Activated CD8-positive, alpha-beta memory T cell treated with anti-CD3 and anti-CD28 coated beads, Interleukin-2, amount 50 U/mL, for 1 hour (primary cell): ENCODE results near the gene PI4K2A.
"Not testable (repeated sequence)": the region's sequence is repeated elsewhere in the genome, so short reads cannot be mapped to it uniquely, and the experiment has no call there.

Source experiments
- DNase-seq: peaks from one replicate; pipeline ENCODE4 v3.0.0-alpha.2; 2020; ENCODE audit errors: extremely low read depth

The PI4K2A gene

GRCh38 chr10:97673736-97674525 is 33.5 kb downstream of the PI4K2A start:
- no peak for DNase-seq

GRCh38 chr10:97675222-97675621 is 34.8 kb downstream of the PI4K2A start:
- no peak for DNase-seq

GRCh38 chr10:97676770-97677581 is 36.5 kb downstream of the PI4K2A start:
- DNase-seq: no peak

- DNase-seq: no peak
These were observed 39.1 kb downstream of the PI4K2A start for GRCh38 chr10:97679594-97679993.

- no peak for DNase-seq
These were observed 41.6 kb downstream of the PI4K2A start for GRCh38 chr10:97682042-97682441.

GRCh38 chr10:97683556-97684367 is 43.3 kb downstream of the PI4K2A start:
- no peak for DNase-seq

GRCh38 chr10:97684368-97684713 is 43.9 kb downstream of the PI4K2A start:
- DNase-seq: not testable (repeated sequence)

- no peak for DNase-seq
These were observed 44.5 kb downstream of the PI4K2A start for GRCh38 chr10:97684866-97685394.

GRCh38 chr10:97685395-97685958 is 45.0 kb downstream of the PI4K2A start:
- DNase-seq: no peak

- DNase-seq: no peak
These were observed 46.0 kb downstream of the PI4K2A start for GRCh38 chr10:97686301-97686961.

GRCh38 chr10:97686962-97687784 is 46.7 kb downstream of the PI4K2A start, which contains the start of gene AVPI1:
Gene AVPI1, minus strand, starts transcription at chr10:97687241. Its CDS starts 7,336 bp downstream, at chr10:97679905.
- peak; percentile 89 for DNase-seq

- DNase-seq: no peak
These were observed 47.6 kb downstream of the PI4K2A start for GRCh38 chr10:97687785-97688781.

- no peak for DNase-seq
These were observed 49.1 kb downstream of the PI4K2A start for GRCh38 chr10:97689559-97690020.

GRCh38 chr10:97690133-97690532 is 49.7 kb downstream of the PI4K2A start:
- DNase-seq: no peak

GRCh38 chr10:97698072-97698655 is 57.7 kb downstream of the PI4K2A start:
- DNase-seq: not testable (repeated sequence)

- DNase-seq: no peak
These were observed 61.1 kb downstream of the PI4K2A start for GRCh38 chr10:97701438-97702069.

GRCh38 chr10:97703398-97704067 is 63.1 kb downstream of the PI4K2A start:
- no peak for DNase-seq
